Erythroblast (primary cell): ENCODE measurements around the gene CTNNBIP1.

Experiments
- GATA1 ChIP-seq: IDR thresholded peaks from 2 replicates; pipeline ENCODE4 v1.6.1; 2011; ENCODE audit warnings: low read depth, mild to moderate bottlenecking, control low read depth, low read length, moderate library complexity
- POLR2A ChIP-seq: IDR thresholded peaks from 2 replicates; pipeline ENCODE4 v1.6.1; 2011; ENCODE audit warnings: mild to moderate bottlenecking, low read length

- no peak for TF ChIP-seq POLR2A
- TF ChIP-seq GATA1 = no peak
Measured at GRCh38 chr1:9858293-9859035, 51.6 kb downstream of the CTNNBIP1 start.
